GM19452 (cell line): Measurements from ENCODE around the gene SLC13A4.

ENCODE experiments used
- ATAC-seq: cut with Tn5 transposase; IDR thresholded peaks from one replicate; pipeline ENCODE4 v1.9.1; 2021; ENCODE audit not compliant: unreplicated experiment

Gene SLC13A4

DNA sequence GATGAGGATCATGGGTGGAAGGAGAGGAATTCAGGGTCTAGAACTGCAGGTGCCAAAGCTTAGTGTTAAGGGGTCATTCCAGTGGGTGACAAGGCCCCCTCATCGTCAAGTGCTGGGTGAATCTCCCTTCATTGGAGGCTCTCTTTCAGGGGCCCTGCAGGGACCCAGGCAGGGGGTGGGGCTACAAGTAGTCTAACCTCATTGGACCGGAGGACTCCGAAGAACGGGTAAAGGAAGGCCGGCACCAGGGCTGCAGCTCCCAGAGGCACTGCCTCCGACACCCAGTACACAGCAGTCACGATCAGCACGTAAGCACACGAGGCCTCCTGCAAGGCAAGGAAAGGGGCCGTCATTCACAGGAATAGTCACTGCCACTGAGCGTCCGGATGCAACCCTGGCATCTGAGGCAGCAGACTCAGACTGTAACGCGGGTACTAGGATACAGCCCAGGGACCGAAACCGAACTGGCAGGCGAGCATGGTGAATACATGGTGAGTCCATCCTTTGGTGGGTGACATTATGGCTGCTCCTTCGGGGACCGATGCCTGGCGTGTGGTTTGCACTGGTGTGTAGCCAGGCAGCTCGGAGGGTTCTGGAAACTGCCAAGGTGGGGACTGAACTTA is 6.7 kb downstream of the SLC13A4 start:
- ATAC-seq = no peak

- no peak for ATAC-seq
Observed at GRCh38 chr7:135719688-135720087, 8.3 kb downstream of the SLC13A4 start.

DNA sequence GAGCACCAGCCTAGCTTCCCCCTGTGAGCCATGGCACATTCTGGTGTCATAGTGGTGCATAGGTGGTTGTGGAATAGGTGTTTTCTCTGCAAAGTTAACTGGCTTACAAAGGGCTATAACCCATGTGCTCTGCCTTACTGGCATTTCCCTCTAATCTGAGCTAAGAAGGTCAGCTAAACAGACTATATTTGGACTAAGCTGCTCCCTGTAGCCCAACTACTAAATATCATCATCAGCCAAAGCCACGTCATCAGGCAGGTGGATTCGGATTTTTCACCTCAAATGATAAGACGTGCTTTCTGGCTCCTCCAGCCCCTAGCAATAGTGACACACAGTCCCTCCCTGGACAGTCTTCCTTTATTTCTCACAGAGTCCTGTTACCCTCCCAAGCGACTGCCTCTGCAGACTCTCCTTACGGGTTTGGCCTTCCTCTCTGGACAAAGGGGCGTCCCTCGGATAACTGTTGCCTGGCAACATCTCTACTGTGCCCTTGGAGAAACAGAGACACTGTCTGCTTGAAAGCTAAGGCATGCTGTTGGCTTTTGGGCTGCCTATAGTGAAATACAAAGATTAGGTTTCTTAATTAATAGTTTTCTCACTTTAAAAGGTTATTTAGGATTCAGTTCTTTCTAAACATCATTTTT is 9.1 kb downstream of the SLC13A4 start:
- no peak for ATAC-seq

- no peak for ATAC-seq
Observed at GRCh38 chr7:135718219-135718618, 9.8 kb downstream of the SLC13A4 start.

GRCh38 chr7:135717693-135718092 is 10.3 kb downstream of the SLC13A4 start:
- no peak for ATAC-seq

- ATAC-seq = no peak
Observed at GRCh38 chr7:135716677-135717238, 11.2 kb downstream of the SLC13A4 start.

GRCh38 chr7:135715673-135716072 is 12.3 kb downstream of the SLC13A4 start:
- ATAC-seq = no peak

DNA sequence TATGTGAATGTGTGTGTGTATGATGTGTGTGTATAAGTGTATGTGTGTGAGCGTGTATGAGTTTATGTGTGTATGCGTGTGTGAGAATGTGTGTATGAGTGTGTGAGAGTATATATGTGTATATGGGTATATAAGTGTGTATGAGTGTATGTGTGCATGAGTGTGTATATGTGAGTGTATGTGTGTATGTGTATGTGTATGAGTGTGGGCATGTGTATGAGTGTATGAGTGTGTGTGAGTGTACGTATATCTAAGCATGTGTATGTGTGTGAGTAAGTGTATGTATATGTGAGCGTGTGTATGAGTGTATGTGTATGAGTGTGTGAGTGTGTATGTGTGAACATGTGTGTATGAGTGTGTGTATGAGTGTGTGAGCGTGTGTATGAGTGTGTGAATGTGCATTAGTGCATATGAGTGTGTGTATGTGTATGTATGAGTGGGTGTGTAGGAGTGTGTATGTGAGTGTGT is 12.9 kb downstream of the SLC13A4 start:
- no peak for ATAC-seq

GRCh38 chr7:135714534-135715009 is 13.4 kb downstream of the SLC13A4 start:
- no peak for ATAC-seq

- ATAC-seq = no peak
Observed at GRCh38 chr7:135713836-135714470, 14.0 kb downstream of the SLC13A4 start.

GRCh38 chr7:135712796-135713195 is 15.2 kb downstream of the SLC13A4 start:
- ATAC-seq = no peak

- no peak for ATAC-seq
Observed at GRCh38 chr7:135712182-135712782, 15.7 kb downstream of the SLC13A4 start.

DNA sequence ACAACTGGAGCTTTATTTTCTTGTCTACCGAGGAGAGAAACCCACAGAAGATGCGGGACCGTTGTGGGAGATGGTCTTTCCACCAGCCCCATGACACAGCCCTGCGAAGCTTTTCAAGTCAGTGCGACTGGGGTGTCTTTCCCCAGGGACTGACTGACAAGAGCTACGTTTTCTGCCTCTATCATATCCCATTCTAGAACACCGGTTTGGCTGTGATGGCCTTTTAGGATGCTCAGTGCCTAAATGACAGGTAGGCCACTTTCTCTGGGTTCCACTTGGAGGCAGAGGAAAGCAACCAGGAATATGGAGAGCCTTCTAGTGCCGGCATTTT is 16.9 kb downstream of the SLC13A4 start:
- no peak for ATAC-seq

DNA sequence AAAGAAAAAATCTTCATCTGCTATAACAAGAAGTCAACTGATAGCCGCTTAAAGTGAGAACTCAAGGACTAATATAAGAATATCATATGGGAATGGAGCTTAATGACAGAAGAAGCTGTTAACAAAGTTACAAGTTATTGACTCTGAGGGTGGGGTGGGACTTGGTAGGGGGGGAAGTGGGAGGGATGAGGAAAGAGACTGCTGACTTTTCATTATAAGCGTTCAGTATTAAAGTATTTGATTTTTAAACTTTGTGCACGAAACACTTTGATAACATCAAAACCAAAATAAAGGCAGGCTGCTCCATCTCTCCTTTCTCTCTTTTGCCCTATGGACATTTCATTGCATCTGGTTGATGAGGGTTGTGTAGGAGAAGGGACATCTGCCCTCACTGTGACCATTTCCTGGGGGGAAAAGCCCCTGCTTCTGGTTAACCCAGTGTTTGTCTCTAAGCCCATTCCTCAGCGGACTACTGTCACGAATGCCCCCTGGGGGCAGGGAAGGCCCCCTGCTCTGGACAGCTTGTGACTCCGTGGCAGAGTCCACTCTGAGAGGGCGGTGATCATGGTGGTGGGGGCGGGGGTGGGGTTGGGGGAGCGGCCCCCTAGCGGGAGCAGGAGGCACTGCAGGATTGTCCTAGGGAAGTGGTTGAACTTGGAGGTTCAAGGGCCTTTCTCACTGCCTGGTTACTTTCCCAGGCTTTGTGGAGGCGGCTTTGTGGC is 17.4 kb downstream of the SLC13A4 start:
- ATAC-seq = no peak

DNA sequence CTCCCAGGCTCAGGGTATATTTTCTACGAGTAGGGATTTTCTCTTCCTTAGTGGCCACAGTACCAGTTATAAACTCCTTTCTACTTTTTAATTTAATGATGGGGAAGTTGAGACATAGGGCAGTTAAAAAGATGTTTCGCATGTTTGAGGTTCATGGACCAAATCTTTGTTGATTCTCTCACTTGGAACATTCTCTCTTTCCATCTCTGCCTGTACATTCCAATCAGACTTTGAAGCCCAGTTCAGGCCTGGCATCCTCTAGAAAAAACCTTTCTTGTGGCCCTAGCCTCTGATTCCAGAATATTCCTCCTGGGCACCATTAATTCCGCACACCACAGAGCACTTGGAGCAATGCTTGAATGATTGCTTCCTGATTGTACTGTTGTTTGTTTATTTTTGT is 18.5 kb downstream of the SLC13A4 start:
- no peak for ATAC-seq

DNA sequence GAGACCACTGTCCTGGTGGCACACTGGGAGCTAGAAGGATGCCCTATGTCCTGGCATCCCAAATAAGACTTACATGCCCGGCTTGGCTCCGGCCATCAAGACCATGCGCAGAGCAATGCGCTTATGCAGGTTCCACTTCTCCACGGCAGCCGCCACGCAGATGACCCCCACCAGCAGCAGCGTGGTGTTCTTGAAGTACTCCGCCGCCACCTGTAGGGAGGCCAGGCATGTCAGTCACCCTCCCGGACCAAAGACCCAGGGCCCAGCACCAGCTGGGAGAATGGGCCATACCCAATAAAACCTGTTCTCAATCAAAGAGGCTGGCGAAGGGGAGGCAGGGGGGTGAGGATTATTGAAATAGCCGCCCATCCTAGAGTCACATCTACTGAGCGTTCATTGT is 19.9 kb downstream of the SLC13A4 start:
- no peak for ATAC-seq

GRCh38 chr7:135707570-135707966 is 20.4 kb downstream of the SLC13A4 start:
- no peak for ATAC-seq

- no peak for ATAC-seq
Observed at GRCh38 chr7:135706858-135707569, 21.0 kb downstream of the SLC13A4 start.

DNA sequence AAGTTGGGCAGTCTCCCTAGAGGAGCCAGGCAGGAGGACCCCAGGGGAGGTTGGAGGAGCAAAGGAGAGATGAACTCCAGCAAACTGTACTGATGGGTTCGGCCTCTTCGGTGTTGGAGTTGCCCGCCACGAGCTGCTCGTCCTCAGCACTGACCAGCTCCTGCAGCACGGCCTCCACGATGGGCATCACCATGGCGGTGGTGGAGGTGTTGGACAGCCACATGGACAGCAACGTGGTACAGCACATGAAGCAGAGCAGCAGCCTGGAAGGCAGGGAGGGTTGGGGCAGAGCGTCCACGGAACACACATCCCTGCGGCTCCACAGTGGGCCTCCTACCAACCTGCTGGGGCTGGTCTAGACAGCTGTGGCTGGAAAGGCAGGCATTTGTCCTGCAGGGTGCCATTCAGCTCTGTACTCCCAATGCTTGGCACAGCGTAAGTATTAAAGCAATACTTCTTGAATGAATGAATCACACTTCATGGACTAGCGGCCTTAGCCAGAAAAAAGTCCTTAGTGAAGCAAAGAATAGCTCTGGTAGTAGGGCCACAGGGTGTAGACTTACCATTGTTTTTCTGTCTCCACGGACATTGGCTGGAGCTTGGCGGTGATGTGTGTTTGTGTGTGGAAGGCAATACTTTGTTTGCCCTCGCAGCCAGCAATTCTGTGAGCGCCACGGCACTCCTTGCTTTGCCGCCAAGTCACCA is 21.8 kb downstream of the SLC13A4 start:
- ATAC-seq = no peak

DNA sequence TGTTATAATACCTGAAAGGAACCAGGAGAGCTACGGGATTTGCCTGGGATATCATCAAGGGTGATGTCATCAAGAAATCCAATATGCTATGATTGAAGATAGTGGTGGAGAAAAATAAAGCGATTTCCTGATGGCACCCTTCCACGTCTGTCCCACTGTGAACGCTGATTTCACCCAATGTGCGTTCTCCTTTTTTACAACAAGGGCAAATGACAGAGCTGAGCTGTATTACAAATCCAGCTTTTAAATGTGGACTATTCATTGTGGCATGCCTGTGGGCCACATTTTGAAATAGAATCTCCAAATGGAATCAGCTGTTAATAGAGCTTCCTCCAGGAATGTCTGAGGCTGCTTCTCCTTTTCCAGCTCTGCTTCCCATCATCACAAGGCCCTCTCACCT is 23.3 kb downstream of the SLC13A4 start:
- ATAC-seq = no peak
